Measurements from ENCODE around the gene ADGRA3. TPM values are rescaled to one million over a fixed set of nuclear protein-coding genes. Genes with fewer than 3 reads are reported as not detected.
A peak's percentile ranks its signal among the peaks of the same experiment; 100 is the strongest.
"Not testable (repeated sequence)": the region's sequence is repeated elsewhere in the genome, so short reads cannot be mapped to it uniquely, and the experiment has no call there.

The ADGRA3 gene
- total RNA-seq, 2 donors from 2014 or later: 5.1 to 13.9 TPM

GRCh38 chr4:22486276-22486675, 29.6 kb downstream of the ADGRA3 start:
- no peak for ATAC-seq (replicated peaks in 1 of 2)
- Mint-ChIP-seq H3K4me1 (ENCODE audit: low read depth) (peaks cover 33% of the 10 kb centered on the region), H3K4me3 (no peak overlapping the region)

DNA sequence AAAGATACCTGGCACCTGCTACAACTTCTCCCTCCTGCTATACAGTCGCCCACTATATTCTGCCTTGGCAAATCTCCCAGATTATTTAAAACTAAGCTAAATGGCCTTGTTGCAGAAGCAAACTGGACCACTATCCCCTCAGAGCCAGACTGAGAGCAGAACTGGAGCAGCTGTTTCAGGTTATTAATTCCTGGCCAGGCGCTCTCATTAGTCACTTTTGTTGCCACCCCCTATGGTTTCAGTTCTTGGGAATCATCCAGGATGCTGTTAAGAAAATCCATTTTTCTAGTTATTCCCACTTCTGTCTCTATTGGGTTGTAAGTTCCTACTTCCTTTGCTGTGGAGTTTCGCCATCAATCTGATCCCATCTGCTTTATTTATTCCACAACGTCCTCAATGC, 30.1 kb downstream of the ADGRA3 start:
- DNase-seq (no peak), ATAC-seq (replicated peaks in 1 of 2) (no peak)
- peaks cover 2 to 11% of the 10 kb centered on the region in 2 donors for H3K9me3 Mint-ChIP-seq
- peaks cover 33% of the 10 kb centered on the region for H3K4me1 Mint-ChIP-seq (ENCODE audit: low read depth)
- peaks cover 0 to 2% of the 10 kb centered on the region in 2 donors for H3K36me3 Mint-ChIP-seq (ENCODE audit: insufficient read depth in 2 of 2)
- no peak overlapping the region for H3K4me3 Mint-ChIP-seq
- no peaks in the 10 kb centered on the region for H3K27me3 Mint-ChIP-seq (ENCODE audit: low read depth)
- no peak overlapping the region for H3K27ac Mint-ChIP-seq

More at GRCh38 chr4:22486276-22486675, 29.6 kb downstream of the ADGRA3 start:
- H3K27ac Mint-ChIP-seq: no peak overlapping the region
- DNase-seq: no peak
- peaks cover 0 to 2% of the 10 kb centered on the region in 2 donors for H3K36me3 Mint-ChIP-seq (ENCODE audit: insufficient read depth in 2 of 2)
- peaks cover 2 to 11% of the 10 kb centered on the region in 2 donors for H3K9me3 Mint-ChIP-seq
- no peaks in the 10 kb centered on the region for H3K27me3 Mint-ChIP-seq (ENCODE audit: low read depth)

GRCh38 chr4:22483551-22483981, 32.3 kb downstream of the ADGRA3 start:
- Mint-ChIP-seq H3K27me3 (ENCODE audit: low read depth) (no peaks in the 10 kb centered on the region), H3K36me3 (ENCODE audit: insufficient read depth in 2 of 2) (peaks cover 0 to 4% of the 10 kb centered on the region in 2 donors), H3K9me3 (peaks cover 0 to 9% of the 10 kb centered on the region in 2 donors), H3K27ac (no peak overlapping the region), H3K4me3 (no peak overlapping the region), H3K4me1 (ENCODE audit: low read depth) (peaks cover 37% of the 10 kb centered on the region)
- ATAC-seq (replicated peaks in 1 of 2): no peak
- no peak for DNase-seq

GRCh38 chr4:22482250-22483127, 33.4 kb downstream of the ADGRA3 start:
- Mint-ChIP-seq H3K4me1 (ENCODE audit: low read depth) (peaks cover 45% of the 10 kb centered on the region), H3K9me3 (peaks cover 0 to 6% of the 10 kb centered on the region in 2 donors), H3K27me3 (ENCODE audit: low read depth) (no peaks in the 10 kb centered on the region), H3K27ac (no peak overlapping the region), H3K36me3 (ENCODE audit: insufficient read depth in 2 of 2) (peaks cover 0 to 5% of the 10 kb centered on the region in 2 donors), H3K4me3 (no peak overlapping the region)
- ATAC-seq (replicated peaks in 1 of 2): no peak
- DNase-seq: no peak

- no peak overlapping the region for H3K4me3 Mint-ChIP-seq
- H3K27me3 Mint-ChIP-seq (ENCODE audit: low read depth): no peaks in the 10 kb centered on the region
- peaks cover 0 to 6% of the 10 kb centered on the region in 2 donors for H3K9me3 Mint-ChIP-seq
- no peak overlapping the region for H3K27ac Mint-ChIP-seq
- DNase-seq (no peak), ATAC-seq (replicated peaks in 1 of 2) (no peak)
- peaks cover 40% of the 10 kb centered on the region for H3K4me1 Mint-ChIP-seq (ENCODE audit: low read depth)
- H3K36me3 Mint-ChIP-seq (ENCODE audit: insufficient read depth in 2 of 2): peaks cover 0 to 3% of the 10 kb centered on the region in 2 donors
Measured at GRCh38 chr4:22480675-22481327, 35.1 kb downstream of the ADGRA3 start.

DNA sequence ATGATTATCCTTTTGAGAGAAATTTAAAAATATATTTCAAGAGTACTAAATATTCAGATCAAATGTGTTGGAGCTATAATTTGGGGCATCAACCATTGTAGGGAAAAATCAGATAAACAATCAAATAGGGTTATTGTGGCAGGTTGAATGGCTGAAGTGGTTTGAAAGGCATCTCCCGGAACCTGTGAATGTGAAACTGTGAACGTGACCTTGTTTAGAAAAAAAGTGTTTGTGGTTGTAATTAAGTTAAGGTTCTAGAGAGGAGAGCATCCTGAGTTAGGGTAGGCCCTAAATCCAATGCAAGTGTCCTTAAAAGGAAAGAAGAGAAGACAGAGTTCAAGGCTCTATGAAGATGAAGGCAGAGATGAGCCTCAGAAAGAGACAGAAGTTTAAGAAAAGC, 37.4 kb downstream of the ADGRA3 start:
- Mint-ChIP-seq H3K36me3 (ENCODE audit: insufficient read depth in 2 of 2) (peaks cover 0 to 3% of the 10 kb centered on the region in 2 donors), H3K27ac (no peak overlapping the region), H3K27me3 (ENCODE audit: low read depth) (no peaks in the 10 kb centered on the region), H3K4me3 (peak overlapping the region in 1 of 2 donors; percentile 16), H3K4me1 (ENCODE audit: low read depth) (peaks cover 20% of the 10 kb centered on the region), H3K9me3 (peaks cover 0 to 6% of the 10 kb centered on the region in 2 donors)
- DNase-seq: no peak
- no peak for ATAC-seq (replicated peaks in 1 of 2)

DNA sequence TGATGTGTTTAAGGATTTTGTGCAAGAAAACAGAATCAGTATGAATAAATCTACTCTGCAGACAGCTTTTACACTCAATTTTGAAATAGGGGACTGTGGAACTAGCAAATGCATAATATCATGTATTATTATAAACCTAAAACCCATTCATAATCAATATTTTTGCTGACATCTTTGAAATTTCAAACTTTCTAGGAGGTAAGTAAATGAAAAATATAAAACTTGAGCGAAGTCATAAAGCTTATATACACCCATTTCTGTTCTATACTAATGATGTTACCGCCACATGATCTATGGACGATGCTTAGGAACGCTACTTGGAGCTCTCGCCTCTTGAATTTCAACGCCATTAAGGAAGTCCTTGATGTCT, 38.1 kb downstream of the ADGRA3 start:
- no peak overlapping the region for H3K4me3 Mint-ChIP-seq
- no peaks in the 10 kb centered on the region for H3K27me3 Mint-ChIP-seq (ENCODE audit: low read depth)
- peaks cover 0 to 6% of the 10 kb centered on the region in 2 donors for H3K9me3 Mint-ChIP-seq
- no peak for DNase-seq
- peaks cover 0 to 3% of the 10 kb centered on the region in 2 donors for H3K36me3 Mint-ChIP-seq (ENCODE audit: insufficient read depth in 2 of 2)
- ATAC-seq (replicated peaks in 1 of 2): no peak
- H3K27ac Mint-ChIP-seq: no peak overlapping the region
- H3K4me1 Mint-ChIP-seq (ENCODE audit: low read depth): peaks cover 14% of the 10 kb centered on the region

- no peak for DNase-seq
- H3K27me3 Mint-ChIP-seq (ENCODE audit: low read depth): no peaks in the 10 kb centered on the region
Measured at GRCh38 chr4:22477136-22477812, 38.6 kb downstream of the ADGRA3 start.

GRCh38 chr4:22476011-22476410, 39.9 kb downstream of the ADGRA3 start:
- Mint-ChIP-seq H3K36me3 (ENCODE audit: insufficient read depth in 2 of 2) (peaks cover 0 to 3% of the 10 kb centered on the region in 2 donors), H3K27ac (no peak overlapping the region), H3K27me3 (ENCODE audit: low read depth) (no peaks in the 10 kb centered on the region), H3K4me1 (ENCODE audit: low read depth) (peaks cover 12% of the 10 kb centered on the region), H3K4me3 (no peak overlapping the region), H3K9me3 (peaks cover 0 to 4% of the 10 kb centered on the region in 2 donors)
- no peak for DNase-seq
- ATAC-seq (replicated peaks in 1 of 2): no peak

More at GRCh38 chr4:22477136-22477812, 38.6 kb downstream of the ADGRA3 start:
- peaks cover 12% of the 10 kb centered on the region for H3K4me1 Mint-ChIP-seq (ENCODE audit: low read depth)
- peaks cover 0 to 3% of the 10 kb centered on the region in 2 donors for H3K36me3 Mint-ChIP-seq (ENCODE audit: insufficient read depth in 2 of 2)
- H3K4me3 Mint-ChIP-seq: no peak overlapping the region
- H3K27ac Mint-ChIP-seq: no peak overlapping the region
- ATAC-seq (replicated peaks in 1 of 2): no peak
- peaks cover 0 to 6% of the 10 kb centered on the region in 2 donors for H3K9me3 Mint-ChIP-seq

- H3K4me3 Mint-ChIP-seq; H3K36me3 Mint-ChIP-seq (ENCODE audit: insufficient read depth in 2 of 2); H3K27me3 Mint-ChIP-seq (ENCODE audit: low read depth); H3K9me3 Mint-ChIP-seq; DNase-seq; ATAC-seq (replicated peaks in 1 of 2); H3K27ac Mint-ChIP-seq: not testable (repeated sequence)
- peaks cover 12% of the 10 kb centered on the region for H3K4me1 Mint-ChIP-seq (ENCODE audit: low read depth)
Measured at GRCh38 chr4:22475311-22475646, 40.6 kb downstream of the ADGRA3 start.

GRCh38 chr4:22474636-22475310, 41.1 kb downstream of the ADGRA3 start:
- Mint-ChIP-seq H3K4me3 (no peak overlapping the region), H3K27ac (no peak overlapping the region), H3K27me3 (ENCODE audit: low read depth) (no peaks in the 10 kb centered on the region), H3K9me3 (peaks cover 0 to 6% of the 10 kb centered on the region in 2 donors), H3K4me1 (ENCODE audit: low read depth) (peaks cover 12% of the 10 kb centered on the region), H3K36me3 (ENCODE audit: insufficient read depth in 2 of 2) (peaks cover 0 to 3% of the 10 kb centered on the region in 2 donors)
- ATAC-seq (replicated peaks in 1 of 2): no peak
- DNase-seq: no peak

DNA sequence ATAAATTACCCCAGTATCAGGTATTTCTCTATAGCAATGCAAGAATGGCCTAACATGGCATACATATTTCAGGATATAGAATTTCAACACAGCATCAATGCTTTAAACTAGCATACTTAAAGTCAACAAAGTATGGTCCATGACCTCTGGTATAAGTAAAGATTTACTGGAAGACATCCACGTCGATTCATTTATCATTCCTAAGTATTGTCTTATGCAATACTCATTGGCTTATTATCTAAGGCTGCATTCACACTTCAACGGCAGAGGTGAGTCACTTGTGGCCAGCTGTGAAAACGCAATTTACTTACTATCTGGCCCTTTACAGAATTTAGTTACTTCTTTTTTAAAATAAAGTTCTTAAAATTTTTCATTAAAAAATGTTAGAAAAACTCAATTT, 42.6 kb downstream of the ADGRA3 start:
- ATAC-seq (replicated peaks in 1 of 2): no peak
- H3K27ac Mint-ChIP-seq: no peak overlapping the region

More for the DNA sequence above, 42.6 kb downstream of the ADGRA3 start:
- no peak overlapping the region for H3K4me3 Mint-ChIP-seq
- DNase-seq: no peak
- no peaks in the 10 kb centered on the region for H3K36me3 Mint-ChIP-seq (ENCODE audit: insufficient read depth in 2 of 2)
- H3K27me3 Mint-ChIP-seq (ENCODE audit: low read depth): no peaks in the 10 kb centered on the region
- peaks cover 0 to 4% of the 10 kb centered on the region in 2 donors for H3K9me3 Mint-ChIP-seq
- H3K4me1 Mint-ChIP-seq (ENCODE audit: low read depth): peaks cover 5% of the 10 kb centered on the region
